HG03378 (cell line): ENCODE results near the gene CAMTA1.
"Not testable (repeated sequence)": the region's sequence is repeated elsewhere in the genome, so short reads cannot be mapped to it uniquely, and the experiment has no call there.

Source experiments
- ATAC-seq: cut with Tn5 transposase; IDR thresholded peaks from one replicate; pipeline ENCODE4 v1.9.1; 2021; ENCODE audit warnings: mild to moderate bottlenecking, moderate library complexity; ENCODE audit not compliant: unreplicated experiment

Gene CAMTA1

GRCh38 chr1:7127322-7128075 lies 342.2 kb downstream of the CAMTA1 start:
- ATAC-seq, result no peak

- no peak for ATAC-seq
Measured at GRCh38 chr1:7128293-7128692, 343.0 kb downstream of the CAMTA1 start.

GRCh38 chr1:7130127-7130526 lies 344.9 kb downstream of the CAMTA1 start:
- ATAC-seq, result no peak

GRCh38 chr1:7135493-7135892 lies 350.2 kb downstream of the CAMTA1 start:
- no peak for ATAC-seq

GRCh38 chr1:7136166-7136953 lies 351.1 kb downstream of the CAMTA1 start:
- ATAC-seq, result no peak

GRCh38 chr1:7140251-7140650 lies 355.0 kb downstream of the CAMTA1 start:
- ATAC-seq, result no peak

- ATAC-seq, result no peak
Measured at GRCh38 chr1:7145947-7146346, 360.7 kb downstream of the CAMTA1 start.

- no peak for ATAC-seq
Measured at GRCh38 chr1:7146710-7147109, 361.5 kb downstream of the CAMTA1 start.

GRCh38 chr1:7147581-7148282 lies 362.5 kb downstream of the CAMTA1 start:
- ATAC-seq, result not testable (repeated sequence)

GRCh38 chr1:7149080-7149838 lies 364.0 kb downstream of the CAMTA1 start:
- ATAC-seq, result no peak

GRCh38 chr1:7150724-7151280 lies 365.5 kb downstream of the CAMTA1 start:
- ATAC-seq, result no peak

GRCh38 chr1:7151978-7152377 lies 366.7 kb downstream of the CAMTA1 start:
- no peak for ATAC-seq

- ATAC-seq, result no peak
Measured at GRCh38 chr1:7152655-7153054, 367.4 kb downstream of the CAMTA1 start.

- no peak for ATAC-seq
Measured at GRCh38 chr1:7153464-7153863, 368.2 kb downstream of the CAMTA1 start.

- ATAC-seq, result no peak
Measured at GRCh38 chr1:7159116-7159781, 374.0 kb downstream of the CAMTA1 start.

GRCh38 chr1:7168554-7168953 lies 383.3 kb downstream of the CAMTA1 start:
- not testable (repeated sequence) for ATAC-seq

- ATAC-seq, result no peak
Measured at GRCh38 chr1:7171168-7171567, 385.9 kb downstream of the CAMTA1 start.

- ATAC-seq, result no peak
Measured at GRCh38 chr1:7171574-7171973, 386.3 kb downstream of the CAMTA1 start.

- ATAC-seq, result no peak
Measured at GRCh38 chr1:7172804-7173203, 387.6 kb downstream of the CAMTA1 start.

- ATAC-seq, result no peak
Measured at GRCh38 chr1:7174561-7174960, 389.3 kb downstream of the CAMTA1 start.
